Raji (cell line): Measurements from ENCODE around the gene GORASP1.

Experiments
- POLR2A ChIP-seq: IDR thresholded peaks from 2 replicates; pipeline ENCODE4 v1.6.1; 2011; ENCODE audit warnings: low read depth, low read length, control low read depth; ENCODE audit not compliant: insufficient read depth

Gene GORASP1

GRCh38 chr3:39082666-39083313 lies 24.6 kb downstream of the GORASP1 start:
- no peak for TF ChIP-seq POLR2A

GRCh38 chr3:39080026-39080425 lies 27.4 kb downstream of the GORASP1 start:
- TF ChIP-seq POLR2A: no peak

- TF ChIP-seq POLR2A: no peak
Observed at GRCh38 chr3:39079530-39079929, 27.9 kb downstream of the GORASP1 start.

GRCh38 chr3:39075910-39076309 lies 31.5 kb downstream of the GORASP1 start:
- TF ChIP-seq POLR2A: no peak

GRCh38 chr3:39068556-39068955 lies 38.9 kb downstream of the GORASP1 start:
- TF ChIP-seq POLR2A: no peak

GRCh38 chr3:39067286-39067685 lies 40.1 kb downstream of the GORASP1 start:
- no peak for TF ChIP-seq POLR2A

GRCh38 chr3:39065197-39065596 lies 42.2 kb downstream of the GORASP1 start:
- no peak for TF ChIP-seq POLR2A

GRCh38 chr3:39064646-39065045 lies 42.8 kb downstream of the GORASP1 start:
- no peak for TF ChIP-seq POLR2A

GRCh38 chr3:39063143-39063542 lies 44.3 kb downstream of the GORASP1 start:
- TF ChIP-seq POLR2A: no peak

GRCh38 chr3:39062180-39062579 lies 45.2 kb downstream of the GORASP1 start:
- no peak for TF ChIP-seq POLR2A

GRCh38 chr3:39056151-39056550 lies 51.3 kb downstream of the GORASP1 start:
- TF ChIP-seq POLR2A: no peak

- TF ChIP-seq POLR2A: no peak
Observed at GRCh38 chr3:39053696-39054095, 53.7 kb downstream of the GORASP1 start.

- TF ChIP-seq POLR2A: no peak
Observed at GRCh38 chr3:39052583-39052982, 54.8 kb downstream of the GORASP1 start.

GRCh38 chr3:39051649-39052561 lies 55.5 kb downstream of the GORASP1 start, which contains the start of the genes SCN11A and WDR48:
Gene SCN11A, minus strand, starts transcription at chr3:39051944. Its CDS starts 101,582 bp downstream, at chr3:38950362.
Gene WDR48, plus strand, starts transcription at chr3:39052016. Its CDS starts 10 bp downstream, at chr3:39052026.
- peak; percentile 93 for TF ChIP-seq POLR2A

- TF ChIP-seq POLR2A: no peak
Observed at GRCh38 chr3:39050029-39050428, 57.4 kb downstream of the GORASP1 start.
